OCI-LY1 (cell line): Measurements from ENCODE around the gene DCP1B.

ENCODE experiments used
- CTCF ChIP-seq: fragments of 200-600 bp; sonication (generic), shearing (Covaris generic); IDR thresholded peaks from 2 replicates; pipeline ENCODE4 v1.5.1; 2017; ENCODE audit warnings: mild to moderate bottlenecking, antibody characterized with exemption, low read length, moderate library complexity, mixed read lengths
- EZH2 ChIP-seq: fragments of 200-600 bp; sonication (generic), shearing (Covaris generic); IDR thresholded peaks from 2 replicates; pipeline ENCODE4 v1.8.0; 2017; ENCODE audit warnings: borderline replicate concordance, mixed run types, mild to moderate bottlenecking, antibody characterized with exemption, low read length, moderate library complexity, mixed read lengths

GRCh38 chr12:1916371-1917171, 87.7 kb downstream of the DCP1B start:
- TF ChIP-seq CTCF (no peak), EZH2 (no peak)
